ENCODE results near the gene SOHLH1. TPM values are rescaled to one million over a fixed set of nuclear protein-coding genes. Genes with fewer than 3 reads are reported as not detected.

SOHLH1 gene
- total RNA-seq, 6 donors from 2014 or later = not detected

- WGBS, 2 donors = 61% methylated on average over 9 of the region's 9 CpGs; no CpG with 5 or more reads in 1 of the 2 donors
- no peaks in the 10 kb centered on the region for H3K27me3 ChIP-seq
- DNase-seq = peak in 1 of 2 donors; percentile 62
- H3K36me3 ChIP-seq = no peaks in the 10 kb centered on the region
- no peaks in the 10 kb centered on the region for H3K4me1 ChIP-seq
- H3K9me3 ChIP-seq = peaks cover 0 to 12% (median 0%) of the 10 kb centered on the region in 4 donors
- no peak overlapping the region for H3K4me3 ChIP-seq
- ATAC-seq (ENCODE audit: low FRiP score in 2 of 2) = no peak
- TF ChIP-seq CTCF (IDR thresholded peaks at IDR 0.05) (no peak), EP300 (IDR thresholded peaks at IDR 0.05) (no peak), POLR2A (IDR thresholded peaks at IDR 0.05) (no peak), POLR2AphosphoS5 (IDR thresholded peaks at IDR 0.05) (no peak)
- no peak overlapping the region for H3K27ac ChIP-seq
Observed at GRCh38 chr9:135667463-135668001, 31.7 kb downstream of the SOHLH1 start.

DNA sequence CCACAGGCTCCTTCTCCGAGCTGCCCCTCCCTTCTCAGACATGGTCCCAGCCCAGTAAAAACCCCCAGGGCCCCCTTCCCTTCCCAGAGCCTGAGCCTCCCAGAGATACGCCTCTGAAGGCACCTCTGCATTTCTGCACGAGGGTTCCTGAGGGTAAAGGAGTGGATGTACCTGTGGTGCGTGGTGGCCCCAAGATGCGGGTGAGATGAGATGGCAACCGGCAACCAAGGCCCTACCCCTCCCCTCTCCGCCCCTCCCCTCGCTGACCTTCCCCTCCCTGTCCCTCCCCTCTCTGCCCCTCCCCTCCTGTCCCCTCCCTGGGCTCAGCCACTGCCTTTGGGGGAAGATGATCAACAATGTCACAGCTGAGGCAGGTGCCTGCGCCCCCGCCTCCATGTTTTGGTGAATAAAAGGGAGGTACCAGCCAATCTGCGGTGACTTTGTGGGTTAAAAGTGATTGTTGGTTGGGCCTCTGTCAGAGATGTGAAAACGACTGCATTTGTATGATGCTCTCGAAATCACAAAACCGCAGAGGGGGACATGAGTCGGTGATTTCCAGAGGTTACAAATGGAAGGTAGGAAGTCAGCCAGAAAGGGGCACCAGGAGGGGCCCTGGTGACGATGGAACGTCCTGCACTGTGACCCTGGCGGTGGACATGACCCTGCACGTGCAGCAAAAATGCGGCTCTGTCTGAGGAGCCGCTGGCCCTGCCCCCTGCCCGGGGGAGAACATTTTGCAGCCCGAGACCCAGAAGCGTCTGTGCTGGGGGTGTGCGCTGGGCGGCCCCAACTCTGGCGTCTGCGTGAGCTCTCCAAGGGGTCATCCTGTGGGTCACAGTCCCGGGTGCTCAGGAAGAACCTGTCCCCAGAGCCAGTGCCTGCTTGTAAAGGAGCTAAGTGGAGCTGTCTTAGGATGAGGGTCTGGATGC, 32.5 kb downstream of the SOHLH1 start:
- WGBS, 2 donors = 60 to 66% methylated on average over 13 of the region's 29 CpGs
- no peaks in the 10 kb centered on the region for H3K36me3 ChIP-seq
- DNase-seq (peak in 1 of 2 donors; percentile 61), ATAC-seq (ENCODE audit: low FRiP score in 2 of 2) (no peak)
- no peak overlapping the region for H3K27ac ChIP-seq
- no peaks in the 10 kb centered on the region for H3K4me1 ChIP-seq
- no peaks in the 10 kb centered on the region for H3K27me3 ChIP-seq
- no peak overlapping the region for H3K4me3 ChIP-seq
- peaks cover 0 to 12% (median 0%) of the 10 kb centered on the region in 4 donors for H3K9me3 ChIP-seq
- no peak for TF ChIP-seq EP300 (IDR thresholded peaks at IDR 0.05)
- TF ChIP-seq CTCF (IDR thresholded peaks at IDR 0.05) = no peak
- TF ChIP-seq POLR2AphosphoS5 (IDR thresholded peaks at IDR 0.05) = no peak
- TF ChIP-seq POLR2A (IDR thresholded peaks at IDR 0.05) = no peak

DNA sequence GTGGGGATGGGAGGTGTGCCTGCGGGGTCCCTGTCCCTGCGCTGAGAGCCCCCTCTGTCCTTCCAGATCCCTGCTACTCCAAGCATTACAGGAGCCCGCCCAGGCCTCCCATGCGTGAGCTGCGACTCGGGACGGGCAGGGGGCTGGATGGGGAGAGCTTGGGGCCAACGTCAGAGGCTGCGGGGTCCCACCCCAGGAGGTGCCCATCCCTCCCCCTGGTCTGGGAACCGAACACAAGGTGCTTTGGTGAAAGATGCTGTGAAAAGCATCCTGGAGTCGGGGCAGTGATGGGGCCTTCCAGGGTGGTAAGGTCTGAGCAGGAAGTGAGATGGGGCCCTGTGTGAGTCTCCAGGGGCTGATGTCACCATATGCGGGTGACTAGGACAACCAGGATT, 33.5 kb downstream of the SOHLH1 start:
- peaks cover 0 to 12% (median 0%) of the 10 kb centered on the region in 4 donors for H3K9me3 ChIP-seq
- H3K27ac ChIP-seq = no peak overlapping the region
- ATAC-seq (ENCODE audit: low FRiP score in 2 of 2) (no peak), DNase-seq (peak in 1 of 2 donors; percentile 60)
- H3K4me1 ChIP-seq = no peaks in the 10 kb centered on the region
- H3K27me3 ChIP-seq = no peaks in the 10 kb centered on the region
- WGBS, 2 donors = 71% methylated on average over 11 of the region's 12 CpGs; no CpG with 5 or more reads in 1 of the 2 donors
- TF ChIP-seq POLR2A (IDR thresholded peaks at IDR 0.05) (no peak), CTCF (IDR thresholded peaks at IDR 0.05) (no peak), EP300 (IDR thresholded peaks at IDR 0.05) (no peak)
- no peaks in the 10 kb centered on the region for H3K36me3 ChIP-seq
- H3K4me3 ChIP-seq = no peak overlapping the region

GRCh38 chr9:135664801-135665794, 34.2 kb downstream of the SOHLH1 start:
- Histone ChIP-seq H3K27ac (no peak overlapping the region), H3K36me3 (no peaks in the 10 kb centered on the region), H3K4me1 (no peaks in the 10 kb centered on the region), H3K4me3 (no peak overlapping the region), H3K27me3 (no peaks in the 10 kb centered on the region), H3K9me3 (peaks cover 0 to 12% (median 0%) of the 10 kb centered on the region in 4 donors)
- TF ChIP-seq EP300 (IDR thresholded peaks at IDR 0.05) (no peak), CTCF (IDR thresholded peaks at IDR 0.05) (no peak), POLR2A (IDR thresholded peaks at IDR 0.05) (no peak), POLR2AphosphoS5 (IDR thresholded peaks at IDR 0.05) (no peak)
- peak in 1 of 2 donors; percentile 54 for DNase-seq
- no peak for ATAC-seq (ENCODE audit: low FRiP score in 2 of 2)
- WGBS, 2 donors = 76 to 79% methylated on average over 22 to 29 of the region's 32 CpGs

All from upper lobe of left lung (tissue), 6 donors.